Fibroblast of villous mesenchyme (primary cell): ENCODE results near the gene TSHZ2. TPM values are rescaled to one million over a fixed set of nuclear protein-coding genes. Genes with fewer than 3 reads are reported as not detected.

Source experiments
- DNase-seq: peaks from one replicate; pipeline ENCODE4 v3.0.0-alpha.2; 2010; ENCODE audit warnings: low read depth
- H3K4me3 ChIP-seq: 2 replicates; pipeline ENCODE4 v1.5.1; 2011; ENCODE audit warnings: low read depth, mild to moderate bottlenecking, low read length
- CTCF ChIP-seq: IDR thresholded peaks from 2 replicates; pipeline ENCODE4 v1.5.1; 2012; ENCODE audit warnings: low read depth, mild to moderate bottlenecking, low read length; ENCODE audit not compliant: insufficient read depth
- total RNA-seq: library from RNA; depleted of rRNA; stranded (reverse); fragments of >200 nt; gene quantifications from 2 replicates; pipeline ENCODE4 v1.2.3, GENCODE V29; 2012

The TSHZ2 gene
- total RNA-seq, 1 donor = 2.6 TPM

- H3K4me3 ChIP-seq = no peak overlapping the region
- peak; percentile 69 for DNase-seq
- TF ChIP-seq CTCF = no peak
Measured at GRCh38 chr20:53390770-53391169, 418.6 kb downstream of the TSHZ2 start.

DNA sequence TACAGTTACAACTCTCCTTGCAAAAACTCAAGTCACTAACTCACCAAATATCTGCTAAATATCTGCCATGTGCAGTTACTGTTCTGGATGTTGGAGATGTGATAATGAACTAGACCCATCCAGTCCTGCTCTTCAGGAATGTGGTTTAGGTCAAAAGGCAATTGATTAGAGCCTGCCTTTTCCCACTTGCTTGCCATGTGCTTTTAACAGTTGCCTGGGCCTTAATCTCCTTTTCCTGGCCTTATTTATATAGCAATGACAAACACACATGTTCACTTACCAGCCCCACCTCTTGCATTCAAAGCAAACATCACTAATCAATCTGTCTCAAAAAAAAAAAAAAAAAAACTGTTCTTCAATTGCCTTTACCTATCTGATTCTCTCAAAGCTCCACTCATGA is 422.3 kb downstream of the TSHZ2 start:
- H3K4me3 ChIP-seq = no peak overlapping the region
- TF ChIP-seq CTCF = no peak
- DNase-seq = no peak

DNA sequence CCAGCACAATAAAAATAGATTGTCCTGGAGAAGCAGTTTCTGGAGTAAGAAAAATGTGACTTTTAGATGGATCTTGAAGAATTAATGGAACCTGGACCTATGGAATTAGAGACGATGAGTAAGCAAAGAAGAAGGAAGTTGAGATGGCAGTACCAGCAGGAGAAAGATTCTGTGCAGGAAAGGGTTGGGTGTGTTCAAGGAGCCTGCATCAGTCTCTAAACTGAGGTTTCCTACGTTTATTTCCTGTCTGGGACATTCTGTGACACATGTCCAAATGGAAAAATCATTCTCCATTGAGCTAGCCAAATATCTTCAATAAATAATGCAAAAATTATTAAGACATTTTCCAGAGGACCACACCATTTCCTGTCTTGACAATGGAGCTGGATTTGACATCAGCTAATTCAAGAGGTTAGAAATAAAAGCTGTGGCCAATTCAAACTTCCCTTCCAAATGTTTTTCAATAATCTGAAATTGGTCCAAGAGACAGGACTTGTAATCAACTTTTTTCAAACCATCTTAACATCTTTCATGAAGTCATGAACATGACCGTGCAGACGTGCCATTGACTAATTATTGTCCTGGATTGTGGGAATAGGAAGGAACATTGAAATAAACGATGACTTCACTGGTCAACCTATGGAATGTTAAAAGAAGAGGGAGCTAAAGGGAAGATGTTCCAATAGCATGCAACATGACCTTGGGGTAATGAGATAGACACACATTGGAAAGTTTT is 423.2 kb downstream of the TSHZ2 start:
- TF ChIP-seq CTCF = no peak
- no peak for DNase-seq
- no peak overlapping the region for H3K4me3 ChIP-seq

GRCh38 chr20:53399083-53399482 is 426.9 kb downstream of the TSHZ2 start:
- no peak for DNase-seq
- H3K4me3 ChIP-seq = no peak overlapping the region
- TF ChIP-seq CTCF = no peak

DNA sequence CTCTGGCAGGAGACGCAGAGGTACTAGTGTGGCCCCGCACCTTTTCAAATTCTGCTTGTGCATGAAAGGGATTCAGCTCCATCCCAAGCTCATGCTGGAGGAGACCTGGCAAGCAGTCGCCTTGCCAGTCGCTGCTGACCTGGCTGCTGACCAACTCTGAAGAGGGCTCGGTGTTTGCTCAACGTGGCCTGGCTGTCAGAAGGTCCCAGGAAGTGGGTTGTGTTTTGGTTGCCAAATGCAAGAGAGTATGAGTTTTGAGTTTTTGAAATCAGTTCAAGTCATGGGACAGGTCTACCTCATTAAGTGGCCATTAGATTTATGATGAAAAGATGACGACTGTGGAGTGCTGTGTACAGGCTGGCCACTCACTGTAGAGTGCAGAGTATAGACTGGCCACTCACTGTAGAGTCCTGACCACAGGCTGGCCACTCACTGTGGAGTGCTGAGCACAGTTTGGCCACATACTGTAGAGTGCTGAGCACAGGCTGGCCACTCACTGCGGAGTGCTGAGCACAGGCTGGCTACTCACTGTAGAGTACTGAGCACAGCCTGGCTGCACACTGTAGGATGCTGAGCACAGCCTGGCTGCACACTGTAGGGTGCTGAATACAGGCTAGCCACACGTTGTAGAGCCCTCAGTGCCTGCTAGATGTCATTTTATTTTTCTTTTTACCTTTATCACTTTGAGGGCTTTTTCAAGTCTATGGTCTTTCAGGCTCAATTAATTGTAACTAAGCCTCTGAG is 427.6 kb downstream of the TSHZ2 start:
- no peak for DNase-seq
- no peak overlapping the region for H3K4me3 ChIP-seq
- TF ChIP-seq CTCF = no peak

DNA sequence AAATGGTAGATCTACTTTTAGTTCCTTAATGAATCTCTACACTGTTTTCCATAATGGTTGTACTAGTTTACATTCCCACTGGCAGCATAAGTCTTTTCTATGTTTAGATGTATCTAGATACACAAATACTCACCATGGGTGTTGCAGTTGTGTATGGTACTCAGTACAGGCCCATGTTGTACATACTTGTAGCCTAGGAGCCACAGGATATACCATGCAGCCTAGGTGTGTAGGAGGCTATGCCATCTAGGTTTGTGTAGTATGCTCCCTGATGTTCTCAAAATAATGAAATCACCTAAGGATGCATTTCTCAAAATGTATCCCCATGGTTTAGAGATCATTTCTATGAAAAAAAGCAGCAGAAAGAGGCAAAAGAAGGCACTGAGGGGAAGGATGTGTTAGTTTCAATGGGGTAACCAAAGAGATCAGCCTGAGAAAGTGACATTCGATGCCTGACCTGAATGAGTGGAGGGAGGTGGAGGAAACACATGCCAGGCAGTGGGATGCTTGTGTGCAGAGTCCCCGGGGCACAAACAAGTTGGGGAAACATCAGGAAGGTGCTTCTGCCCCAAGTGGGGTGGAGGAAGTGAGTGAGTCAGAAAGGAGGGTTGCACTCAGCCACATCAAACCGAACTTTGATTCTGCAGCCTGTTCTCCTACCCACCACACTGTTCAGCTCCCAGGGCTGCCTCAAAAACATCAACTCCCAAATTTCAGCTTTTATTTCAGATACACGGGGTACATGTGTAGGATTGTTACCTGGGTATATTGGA is 430.3 kb downstream of the TSHZ2 start:
- no peak for TF ChIP-seq CTCF
- DNase-seq = no peak

More for the DNA sequence above, 430.3 kb downstream of the TSHZ2 start:
- H3K4me3 ChIP-seq = no peak overlapping the region
